K562 (cell line): ENCODE results near the gene PDE6D. TPM values are rescaled to one million over a fixed set of nuclear protein-coding genes. Genes with fewer than 3 reads are reported as not detected.
A peak's percentile ranks its signal among the peaks of the same experiment; 100 is the strongest.

Experiments
- ADNP ChIP-seq: fragments of 200-800 bp; sonication (Bioruptor generic); IDR thresholded peaks from 2 replicates; pipeline ENCODE4 v1.6.1; 2016; ENCODE audit warnings: missing genetic modification characterization, missing compliant biosample characterization
- ATF1 ChIP-seq, 2 experiments: fragments of 450-650 bp in 1 of 2; IDR thresholded peaks; 2 replicates each; pipeline ENCODE4 v1.6.1; 2016; ENCODE audit warnings: missing compliant biosample characterization in 1 of 2, missing genetic modification characterization in 1 of 2
- CHD2 ChIP-seq: IDR thresholded peaks from 2 replicates; pipeline ENCODE4 v1.6.1; 2011; ENCODE audit warnings: low read depth, low read length
- DIDO1 ChIP-seq: fragments of 450-650 bp; IDR thresholded peaks from 2 replicates; pipeline ENCODE4 v1.6.1; 2016; ENCODE audit warnings: low read depth, missing biosample characterization, missing genetic modification characterization
- DMBX1 ChIP-seq: fragments of 250-450 bp; sonication (Bioruptor Pico); IDR thresholded peaks from 2 replicates; pipeline ENCODE4 v1.8.0; 2022; ENCODE audit warnings: inconsistent platforms, mild to moderate bottlenecking, moderate library complexity, borderline replicate concordance
- EP300 ChIP-seq: IDR thresholded peaks from 2 replicates; pipeline ENCODE4 v1.6.1; 2012; ENCODE audit warnings: low read length, improper control_type of control experiment
- HNRNPLL ChIP-seq: fragments of 200-400 bp; formaldehyde crosslinking; IDR thresholded peaks from 2 replicates; pipeline ENCODE4 v1.6.1; 2017; ENCODE audit warnings: low read length, low read depth, mild to moderate bottlenecking; ENCODE audit not compliant: poor library complexity, severe bottlenecking
- IFI16 ChIP-seq: fragments of 250-450 bp; sonication (Bioruptor Pico); IDR thresholded peaks from 2 replicates; pipeline ENCODE4 v2.1.2; 2022; ENCODE audit warnings: mild to moderate bottlenecking, inconsistent platforms
- MBD2 ChIP-seq: sonication (generic); IDR thresholded peaks from 2 replicates; pipeline ENCODE4 v1.6.1; 2016; ENCODE audit warnings: low read depth, borderline replicate concordance
- NELFE ChIP-seq: IDR thresholded peaks from 2 replicates; pipeline ENCODE4 v1.6.1; 2011; ENCODE audit warnings: mild to moderate bottlenecking; ENCODE audit not compliant: insufficient read depth, insufficient read length
- NEUROD1 ChIP-seq: fragments of 150-350 bp; IDR thresholded peaks from 2 replicates; pipeline ENCODE4 v1.6.1; 2014; ENCODE audit warnings: borderline replicate concordance, low read length, low read depth; ENCODE audit not compliant: partially characterized antibody
- NFYB ChIP-seq: IDR thresholded peaks from 2 replicates; pipeline ENCODE4 v1.6.1; 2011; ENCODE audit warnings: mild to moderate bottlenecking, moderate library complexity; ENCODE audit not compliant: insufficient read length; ENCODE audit errors: extremely low read depth
- POLR2A ChIP-seq: fragments of 450-650 bp; conservative IDR thresholded peaks from 2 replicates; pipeline ENCODE4 v1.6.1; 2016
- SMC3 ChIP-seq: conservative IDR thresholded peaks from 2 replicates; pipeline ENCODE4 v1.6.1; 2011; ENCODE audit warnings: low read depth, low read length, improper control_type of control experiment; ENCODE audit not compliant: insufficient read depth
- SRSF3 ChIP-seq: fragments of 200-400 bp; formaldehyde crosslinking; IDR thresholded peaks from 2 replicates; pipeline ENCODE4 v1.6.1; 2016; ENCODE audit warnings: mild to moderate bottlenecking, low read length, moderate library complexity; ENCODE audit not compliant: insufficient read depth
- TAL1 ChIP-seq: fragments of 450-650 bp; IDR thresholded peaks from 2 replicates; pipeline ENCODE4 v1.6.1; 2016; ENCODE audit warnings: mild to moderate bottlenecking
- ZC3H4 ChIP-seq: sonication (generic); formaldehyde crosslinking; IDR thresholded peaks from 2 replicates; pipeline ENCODE4 v1.9.0; 2021; ENCODE audit warnings: missing genetic modification reagents, borderline replicate concordance
- ZNF780A ChIP-seq: fragments of 250-450 bp; sonication (Bioruptor Pico); IDR thresholded peaks from 2 replicates; pipeline ENCODE4 v1.5.0; 2021; ENCODE audit warnings: mild to moderate bottlenecking
- polyA plus RNA-seq, 8 experiments: library from polyadenylated mRNA; depleted of rRNA in 4 of 8; stranded (reverse) in 5 of 8; unstranded in 3 of 8; fragments of >200 nt; fragmentation: Nextera tagmentation in 2 of 8; fragmentation: Illumina TruSeq in 1 of 8; extraction: Ambion mirVana in 2 of 8; extraction: Trizol in 1 of 8; gene quantifications; 2 replicates each; pipeline versions ENCODE4 v1.2.1 to v1.2.3, GENCODE V29; 2011 to 2014; ENCODE audit warnings: inconsistent platforms in 1 of 8, missing spikeins in 1 of 8
- total RNA-seq, 7 experiments: library from RNA; depleted of rRNA in 6 of 7; stranded (reverse); fragments of >200 nt in 6 of 7; fragmentation: Illumina TruSeq in 2 of 7; extraction: Trizol in 2 of 7; gene quantifications; 2 replicates each; pipeline versions ENCODE4 v1.2.1 to v1.2.3, GENCODE V29; 2011 to 2021; ENCODE audit warnings: low replicate concordance in 1 of 7
- TF ChIP-seq, protein P1 (sequence below): conservative IDR thresholded peaks from 2 replicates; pipeline ENCODE4 v1.6.1; 2011; ENCODE audit warnings: low read depth, mild to moderate bottlenecking, low read length; ENCODE audit not compliant: control insufficient read depth
- TF ChIP-seq, protein P2 (sequence below): fragments of 200-800 bp; sonication (Bioruptor generic); IDR thresholded peaks from 2 replicates; pipeline ENCODE4 v1.6.1; 2016; ENCODE audit warnings: missing genetic modification characterization, missing compliant biosample characterization
- TF ChIP-seq, protein P3 (sequence below): sonication (generic); formaldehyde crosslinking; IDR thresholded peaks from 2 replicates; pipeline ENCODE4 v1.9.0; 2022; ENCODE audit warnings: mild to moderate bottlenecking, missing genetic modification reagents

The PDE6D gene
- total and polyA plus RNA-seq, 9 of the 15 experiments (the other 6 are each of a cell fraction or from before 2014, with no cell fraction given), result 0.65 to 11.6 (median 7.0) TPM

DNA sequence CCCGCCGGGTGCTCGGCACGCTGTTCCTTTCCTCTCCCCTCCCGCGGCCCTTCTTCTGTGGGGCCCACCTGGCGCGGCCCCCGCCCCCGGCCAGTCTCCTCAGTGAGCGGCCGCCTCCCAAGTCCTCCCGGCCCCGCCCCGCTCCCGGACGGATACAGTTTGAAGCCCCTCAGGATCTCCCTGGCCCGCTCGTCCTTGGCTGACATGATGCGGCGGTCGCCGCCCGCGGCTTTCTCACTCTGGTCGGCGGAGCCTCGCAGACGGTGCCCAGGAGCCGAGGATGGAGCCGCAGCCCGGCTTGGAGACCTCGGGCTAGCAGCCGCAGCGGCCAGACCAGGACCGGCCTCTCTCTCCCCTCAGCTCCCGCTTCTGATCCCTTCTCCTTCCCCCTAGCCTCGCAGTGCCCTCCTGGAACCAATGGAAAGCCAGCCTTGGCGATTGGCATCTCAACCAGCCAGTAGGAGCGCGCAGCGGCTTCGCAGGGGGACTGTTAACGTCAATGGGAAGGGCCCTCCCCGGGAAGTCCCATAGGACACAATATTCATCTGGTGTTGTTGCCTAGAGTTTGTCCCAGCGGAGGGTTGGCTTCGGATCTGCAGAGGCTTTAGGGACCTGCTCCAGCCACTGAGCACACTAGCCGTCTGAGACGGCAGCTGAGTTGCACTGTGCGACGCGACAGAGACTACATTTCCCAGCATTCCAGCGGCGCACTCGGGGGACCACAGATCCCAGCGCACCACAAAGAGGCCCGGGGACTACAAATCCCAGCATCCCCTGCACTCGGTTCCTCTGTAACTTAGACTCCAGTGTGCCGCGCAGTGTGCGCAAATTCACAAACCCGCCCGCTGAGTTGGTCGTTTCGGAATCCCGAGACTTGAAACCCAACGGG, at the start of gene PDE6D (continued):
- TF ChIP-seq, protein P1, sequence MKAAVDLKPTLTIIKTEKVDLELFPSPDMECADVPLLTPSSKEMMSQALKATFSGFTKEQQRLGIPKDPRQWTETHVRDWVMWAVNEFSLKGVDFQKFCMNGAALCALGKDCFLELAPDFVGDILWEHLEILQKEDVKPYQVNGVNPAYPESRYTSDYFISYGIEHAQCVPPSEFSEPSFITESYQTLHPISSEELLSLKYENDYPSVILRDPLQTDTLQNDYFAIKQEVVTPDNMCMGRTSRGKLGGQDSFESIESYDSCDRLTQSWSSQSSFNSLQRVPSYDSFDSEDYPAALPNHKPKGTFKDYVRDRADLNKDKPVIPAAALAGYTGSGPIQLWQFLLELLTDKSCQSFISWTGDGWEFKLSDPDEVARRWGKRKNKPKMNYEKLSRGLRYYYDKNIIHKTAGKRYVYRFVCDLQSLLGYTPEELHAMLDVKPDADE, result peak; percentile 100
- TF ChIP-seq DMBX1, result peak; percentile 78
- TF ChIP-seq POLR2A, result peak; percentile 61; the same call in 1 of the 2 replicates
- no peak for TF ChIP-seq ATF1 (CRISPR knock-in tag; IDR thresholded peaks at IDR 0.05)
- peak; percentile 97 for TF ChIP-seq ATF1 (tag; IDR thresholded peaks at IDR 0.05)
- TF ChIP-seq, protein P2, sequence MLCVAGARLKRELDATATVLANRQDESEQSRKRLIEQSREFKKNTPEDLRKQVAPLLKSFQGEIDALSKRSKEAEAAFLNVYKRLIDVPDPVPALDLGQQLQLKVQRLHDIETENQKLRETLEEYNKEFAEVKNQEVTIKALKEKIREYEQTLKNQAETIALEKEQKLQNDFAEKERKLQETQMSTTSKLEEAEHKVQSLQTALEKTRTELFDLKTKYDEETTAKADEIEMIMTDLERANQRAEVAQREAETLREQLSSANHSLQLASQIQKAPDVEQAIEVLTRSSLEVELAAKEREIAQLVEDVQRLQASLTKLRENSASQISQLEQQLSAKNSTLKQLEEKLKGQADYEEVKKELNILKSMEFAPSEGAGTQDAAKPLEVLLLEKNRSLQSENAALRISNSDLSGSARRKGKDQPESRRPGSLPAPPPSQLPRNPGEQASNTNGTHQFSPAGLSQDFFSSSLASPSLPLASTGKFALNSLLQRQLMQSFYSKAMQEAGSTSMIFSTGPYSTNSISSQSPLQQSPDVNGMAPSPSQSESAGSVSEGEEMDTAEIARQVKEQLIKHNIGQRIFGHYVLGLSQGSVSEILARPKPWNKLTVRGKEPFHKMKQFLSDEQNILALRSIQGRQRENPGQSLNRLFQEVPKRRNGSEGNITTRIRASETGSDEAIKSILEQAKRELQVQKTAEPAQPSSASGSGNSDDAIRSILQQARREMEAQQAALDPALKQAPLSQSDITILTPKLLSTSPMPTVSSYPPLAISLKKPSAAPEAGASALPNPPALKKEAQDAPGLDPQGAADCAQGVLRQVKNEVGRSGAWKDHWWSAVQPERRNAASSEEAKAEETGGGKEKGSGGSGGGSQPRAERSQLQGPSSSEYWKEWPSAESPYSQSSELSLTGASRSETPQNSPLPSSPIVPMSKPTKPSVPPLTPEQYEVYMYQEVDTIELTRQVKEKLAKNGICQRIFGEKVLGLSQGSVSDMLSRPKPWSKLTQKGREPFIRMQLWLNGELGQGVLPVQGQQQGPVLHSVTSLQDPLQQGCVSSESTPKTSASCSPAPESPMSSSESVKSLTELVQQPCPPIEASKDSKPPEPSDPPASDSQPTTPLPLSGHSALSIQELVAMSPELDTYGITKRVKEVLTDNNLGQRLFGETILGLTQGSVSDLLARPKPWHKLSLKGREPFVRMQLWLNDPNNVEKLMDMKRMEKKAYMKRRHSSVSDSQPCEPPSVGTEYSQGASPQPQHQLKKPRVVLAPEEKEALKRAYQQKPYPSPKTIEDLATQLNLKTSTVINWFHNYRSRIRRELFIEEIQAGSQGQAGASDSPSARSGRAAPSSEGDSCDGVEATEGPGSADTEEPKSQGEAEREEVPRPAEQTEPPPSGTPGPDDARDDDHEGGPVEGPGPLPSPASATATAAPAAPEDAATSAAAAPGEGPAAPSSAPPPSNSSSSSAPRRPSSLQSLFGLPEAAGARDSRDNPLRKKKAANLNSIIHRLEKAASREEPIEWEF (CRISPR knock-in tag), result no peak
- TF ChIP-seq, protein P3, sequence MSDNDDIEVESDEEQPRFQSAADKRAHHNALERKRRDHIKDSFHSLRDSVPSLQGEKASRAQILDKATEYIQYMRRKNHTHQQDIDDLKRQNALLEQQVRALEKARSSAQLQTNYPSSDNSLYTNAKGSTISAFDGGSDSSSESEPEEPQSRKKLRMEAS, result no peak
- peak; percentile 97 for TF ChIP-seq MBD2
- peak; percentile 85 for TF ChIP-seq CHD2
- TF ChIP-seq ZNF780A, result no peak
- TF ChIP-seq EP300, result peak; percentile 3; the same call in 1 of the 2 replicates
- TF ChIP-seq ZC3H4, result no peak
- 0 out of 2 replicates have a peak, but pooled peaks have one; percentile 57 for TF ChIP-seq DIDO1 (tag)
- TF ChIP-seq HNRNPLL, result peak; percentile 97
- no peak for TF ChIP-seq TAL1
- TF ChIP-seq SRSF3, result no peak
- no peak for TF ChIP-seq SMC3
- peak; percentile 87 for TF ChIP-seq NEUROD1
- TF ChIP-seq ADNP (tag), result no peak
- TF ChIP-seq NELFE, result no peak
- TF ChIP-seq IFI16 (CRISPR knock-in tag), result no peak
- peak; percentile 99 for TF ChIP-seq NFYB
